Esophagus muscularis mucosa (tissue), 3 donors: ENCODE measurements around the gene CACNA2D3.

Source experiments
- POLR2AphosphoS5 ChIP-seq, 2 donors: sonication (generic); formaldehyde crosslinking; IDR thresholded peaks; one replicate each; pipeline ENCODE4 v1.6.1; 2017; ENCODE audit warnings: antibody characterized with exemption in 2 of 2
- TF ChIP-seq, protein P1 (sequence below), 3 experiments: fragments of 200-600 bp in 2 of 3; fragments of 450-650 bp in 1 of 3; sonication (generic) in 2 of 3; IDR thresholded peaks; one replicate each; pipeline ENCODE4 v1.5.1; 2017 to 2019; ENCODE audit warnings: antibody characterized with exemption in 3 of 3, mild to moderate bottlenecking in 2 of 3, moderate library complexity in 1 of 3

DNA sequence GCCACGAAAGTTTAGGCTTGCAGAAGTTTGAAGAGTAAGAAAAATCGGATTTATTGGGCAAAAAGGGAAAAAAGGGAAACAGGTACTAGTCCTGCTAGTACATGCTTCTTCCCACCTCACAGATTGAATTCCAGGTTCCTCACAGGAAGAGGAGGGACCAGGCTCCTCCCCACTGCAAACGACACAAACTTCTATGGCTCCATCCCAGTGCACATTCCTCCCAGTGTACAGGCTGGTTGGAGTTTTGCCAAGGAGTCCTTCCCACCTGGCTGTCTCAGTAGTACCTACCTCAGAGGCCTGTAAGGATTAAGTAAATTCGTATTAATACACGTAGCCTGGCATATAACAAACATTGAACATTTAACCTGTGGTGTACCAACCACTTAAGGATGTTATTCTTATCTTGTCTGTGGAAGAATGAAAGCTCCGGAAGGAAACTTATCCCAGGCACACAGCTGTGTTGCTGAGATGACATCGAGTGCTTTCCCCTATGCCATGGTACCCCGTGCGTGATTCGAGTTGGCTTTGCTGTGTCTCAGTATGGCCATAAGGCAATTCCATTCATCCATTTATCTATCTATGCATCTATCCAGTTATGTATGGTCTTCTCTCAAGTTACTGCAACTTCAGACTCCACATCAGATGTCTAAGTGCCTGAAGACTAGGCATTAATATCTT lies 511.2 kb downstream of the CACNA2D3 start:
- TF ChIP-seq, protein P1, sequence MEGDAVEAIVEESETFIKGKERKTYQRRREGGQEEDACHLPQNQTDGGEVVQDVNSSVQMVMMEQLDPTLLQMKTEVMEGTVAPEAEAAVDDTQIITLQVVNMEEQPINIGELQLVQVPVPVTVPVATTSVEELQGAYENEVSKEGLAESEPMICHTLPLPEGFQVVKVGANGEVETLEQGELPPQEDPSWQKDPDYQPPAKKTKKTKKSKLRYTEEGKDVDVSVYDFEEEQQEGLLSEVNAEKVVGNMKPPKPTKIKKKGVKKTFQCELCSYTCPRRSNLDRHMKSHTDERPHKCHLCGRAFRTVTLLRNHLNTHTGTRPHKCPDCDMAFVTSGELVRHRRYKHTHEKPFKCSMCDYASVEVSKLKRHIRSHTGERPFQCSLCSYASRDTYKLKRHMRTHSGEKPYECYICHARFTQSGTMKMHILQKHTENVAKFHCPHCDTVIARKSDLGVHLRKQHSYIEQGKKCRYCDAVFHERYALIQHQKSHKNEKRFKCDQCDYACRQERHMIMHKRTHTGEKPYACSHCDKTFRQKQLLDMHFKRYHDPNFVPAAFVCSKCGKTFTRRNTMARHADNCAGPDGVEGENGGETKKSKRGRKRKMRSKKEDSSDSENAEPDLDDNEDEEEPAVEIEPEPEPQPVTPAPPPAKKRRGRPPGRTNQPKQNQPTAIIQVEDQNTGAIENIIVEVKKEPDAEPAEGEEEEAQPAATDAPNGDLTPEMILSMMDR (IDR thresholded peaks at IDR 0.05): no peak
- TF ChIP-seq POLR2AphosphoS5 (IDR thresholded peaks at IDR 0.05): no peak
